ENCODE data around the gene ITIH4. TPM values are rescaled to one million over a fixed set of nuclear protein-coding genes. Genes with fewer than 3 reads are reported as not detected.

The ITIH4 gene
- total RNA-seq, 1 donor from 2014 or later, result 26.9 TPM

- no peak for TF ChIP-seq CTCF (IDR thresholded peaks at IDR 0.05)
- H3K27ac ChIP-seq, result no peak overlapping the region
- ATAC-seq (no peak), DNase-seq (no peak)
- H3K4me3 ChIP-seq, result no peak overlapping the region
- H3K36me3 ChIP-seq, result no peaks in the 10 kb centered on the region
- H3K4me1 ChIP-seq, result no peaks in the 10 kb centered on the region
- intact Hi-C loops (cut with DNase I), result no loop called here
- no peaks in the 10 kb centered on the region for H3K9me3 ChIP-seq
- no peaks in the 10 kb centered on the region for H3K27me3 ChIP-seq
Observed at GRCh38 chr3:52793702-52794611, 36.5 kb downstream of the ITIH4 start.

- no peaks in the 10 kb centered on the region for H3K36me3 ChIP-seq
- no peaks in the 10 kb centered on the region for H3K9me3 ChIP-seq
- H3K27me3 ChIP-seq, result no peaks in the 10 kb centered on the region
- no peak for DNase-seq
- H3K4me3 ChIP-seq, result no peak overlapping the region
- intact Hi-C loops (cut with DNase I), result no loop called here
- H3K4me1 ChIP-seq, result no peaks in the 10 kb centered on the region
- no peak for TF ChIP-seq CTCF (IDR thresholded peaks at IDR 0.05)
- ATAC-seq, result no peak
- H3K27ac ChIP-seq, result no peak overlapping the region
Observed at GRCh38 chr3:52792961-52793695, 37.3 kb downstream of the ITIH4 start.

- no peak for TF ChIP-seq CTCF (IDR thresholded peaks at IDR 0.05)
- no peak overlapping the region for H3K27ac ChIP-seq
- no peak for ATAC-seq
- no peaks in the 10 kb centered on the region for H3K27me3 ChIP-seq
- no peaks in the 10 kb centered on the region for H3K36me3 ChIP-seq
- no peak overlapping the region for H3K4me3 ChIP-seq
- no peaks in the 10 kb centered on the region for H3K4me1 ChIP-seq
- DNase-seq, result no peak
- intact Hi-C loops (cut with DNase I), result no loop called here
- H3K9me3 ChIP-seq, result no peaks in the 10 kb centered on the region
Observed at GRCh38 chr3:52792413-52792812, 38.1 kb downstream of the ITIH4 start.

GRCh38 chr3:52791928-52792327, 38.5 kb downstream of the ITIH4 start:
- no peak overlapping the region for H3K27ac ChIP-seq
- no peak for ATAC-seq
- intact Hi-C loops (cut with DNase I), result no loop called here
- H3K4me3 ChIP-seq, result no peak overlapping the region
- no peaks in the 10 kb centered on the region for H3K27me3 ChIP-seq
- H3K9me3 ChIP-seq, result no peaks in the 10 kb centered on the region
- DNase-seq, result no peak
- H3K4me1 ChIP-seq, result no peaks in the 10 kb centered on the region
- H3K36me3 ChIP-seq, result no peaks in the 10 kb centered on the region
- no peak for TF ChIP-seq CTCF (IDR thresholded peaks at IDR 0.05)

GRCh38 chr3:52791366-52791765, 39.1 kb downstream of the ITIH4 start:
- Histone ChIP-seq H3K27me3 (no peaks in the 10 kb centered on the region), H3K4me3 (no peak overlapping the region), H3K9me3 (no peaks in the 10 kb centered on the region), H3K36me3 (no peaks in the 10 kb centered on the region), H3K4me1 (no peaks in the 10 kb centered on the region), H3K27ac (no peak overlapping the region)
- TF ChIP-seq CTCF (IDR thresholded peaks at IDR 0.05), result no peak
- DNase-seq, result no peak
- intact Hi-C loops (cut with DNase I), result no loop called here
- ATAC-seq, result no peak

Data from upper lobe of right lung (tissue), 1 donor.